AG09309 (cell line): ENCODE data around the gene TNIP2.
"Not testable (repeated sequence)": the region's sequence is repeated elsewhere in the genome, so short reads cannot be mapped to it uniquely, and the experiment has no call there.

ENCODE experiments used
- DNase-seq: peaks from one replicate; pipeline ENCODE4 v3.0.0-alpha.2; 2010; ENCODE audit warnings: low read depth
- H3K4me3 ChIP-seq: 2 replicates; pipeline ENCODE4 v1.5.1; 2011; ENCODE audit warnings: mild to moderate bottlenecking, low read depth, low read length, moderate library complexity; ENCODE audit not compliant: control insufficient read depth
- CTCF ChIP-seq: IDR thresholded peaks from 2 replicates; pipeline ENCODE4 v1.5.1; 2011; ENCODE audit warnings: mild to moderate bottlenecking, low read depth, low read length, inconsistent platforms; ENCODE audit not compliant: insufficient read depth, control insufficient read depth; ENCODE audit errors: missing control alignments

The TNIP2 gene

GRCh38 chr4:2767046-2767704, 11.0 kb upstream of the TNIP2 start:
- no peak for DNase-seq
- TF ChIP-seq CTCF, result no peak
- no peak overlapping the region for H3K4me3 ChIP-seq

GRCh38 chr4:2765832-2766526, 9.8 kb upstream of the TNIP2 start:
- DNase-seq, result no peak
- H3K4me3 ChIP-seq, result no peak overlapping the region
- no peak for TF ChIP-seq CTCF

- no peak for TF ChIP-seq CTCF
- peak overlapping the region; percentile 44 for H3K4me3 ChIP-seq
- DNase-seq, result no peak
Observed at GRCh38 chr4:2763511-2763967, 7.4 kb upstream of the TNIP2 start.

GRCh38 chr4:2762486-2763370, 6.6 kb upstream of the TNIP2 start:
- H3K4me3 ChIP-seq, result not testable (repeated sequence)

GRCh38 chr4:2762048-2762447, 5.9 kb upstream of the TNIP2 start:
- DNase-seq, result no peak
- no peak overlapping the region for H3K4me3 ChIP-seq
- TF ChIP-seq CTCF, result no peak

More at GRCh38 chr4:2762486-2763370, 6.6 kb upstream of the TNIP2 start:
- not testable (repeated sequence) for DNase-seq

GRCh38 chr4:2761035-2761923, 5.1 kb upstream of the TNIP2 start:
- no peak for TF ChIP-seq CTCF
- no peak overlapping the region for H3K4me3 ChIP-seq
- no peak for DNase-seq
